GM19452 (cell line): ENCODE measurements around the gene WNK4.

ENCODE experiments used
- ATAC-seq: cut with Tn5 transposase; IDR thresholded peaks from one replicate; pipeline ENCODE4 v1.9.1; 2021; ENCODE audit not compliant: unreplicated experiment

Gene WNK4

DNA sequence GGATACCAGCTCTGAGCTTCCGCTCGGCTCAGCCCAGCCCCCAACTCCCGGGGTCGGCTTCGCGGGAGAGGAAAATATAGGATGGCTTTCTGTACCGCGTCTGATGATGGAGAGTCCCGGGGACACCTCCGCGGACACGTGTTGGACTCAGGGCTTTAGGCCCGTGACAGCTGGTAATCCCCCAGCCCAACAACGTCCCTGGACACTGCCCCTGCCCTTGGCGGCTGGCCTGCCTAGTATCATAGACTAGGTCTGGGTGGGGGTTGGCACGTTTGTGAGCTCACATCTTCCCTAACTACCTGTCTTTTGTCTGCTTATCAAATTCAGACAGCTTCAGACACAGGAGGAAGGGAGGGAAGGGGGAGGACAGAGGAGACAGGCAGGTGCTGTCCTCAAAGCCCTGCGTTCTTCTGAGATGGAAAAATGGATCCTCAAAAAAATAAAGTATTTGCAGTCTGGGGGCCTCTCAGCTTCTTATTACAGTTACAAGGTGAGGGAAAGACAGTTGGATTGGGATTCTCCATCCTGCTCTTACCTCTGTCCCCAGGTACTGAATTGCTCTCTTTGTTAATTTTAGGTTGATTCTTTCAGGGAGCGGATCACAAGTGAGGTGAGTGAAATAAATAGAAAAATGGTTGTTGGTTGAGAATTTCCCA, 53.5 kb downstream of the WNK4 start:
- ATAC-seq = no peak

DNA sequence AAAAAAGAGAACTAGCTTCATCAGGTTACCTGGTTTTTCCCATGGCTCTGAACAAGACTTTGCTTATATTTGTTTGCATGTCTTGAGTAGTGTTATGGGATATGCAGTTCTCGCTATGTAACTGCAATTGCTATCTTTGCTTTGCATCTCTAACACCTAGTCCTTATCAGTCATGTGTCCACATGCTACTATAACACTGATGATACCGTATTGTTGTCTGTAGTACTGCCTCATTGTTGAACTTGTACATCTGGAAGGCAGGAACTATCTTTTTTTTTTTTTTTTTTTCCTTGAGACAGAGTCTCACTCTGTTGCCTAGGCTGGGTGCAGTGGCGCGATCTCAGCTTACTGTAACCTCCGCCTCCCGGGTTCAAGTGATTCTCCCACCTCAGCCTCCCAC, 55.3 kb downstream of the WNK4 start:
- ATAC-seq = no peak

DNA sequence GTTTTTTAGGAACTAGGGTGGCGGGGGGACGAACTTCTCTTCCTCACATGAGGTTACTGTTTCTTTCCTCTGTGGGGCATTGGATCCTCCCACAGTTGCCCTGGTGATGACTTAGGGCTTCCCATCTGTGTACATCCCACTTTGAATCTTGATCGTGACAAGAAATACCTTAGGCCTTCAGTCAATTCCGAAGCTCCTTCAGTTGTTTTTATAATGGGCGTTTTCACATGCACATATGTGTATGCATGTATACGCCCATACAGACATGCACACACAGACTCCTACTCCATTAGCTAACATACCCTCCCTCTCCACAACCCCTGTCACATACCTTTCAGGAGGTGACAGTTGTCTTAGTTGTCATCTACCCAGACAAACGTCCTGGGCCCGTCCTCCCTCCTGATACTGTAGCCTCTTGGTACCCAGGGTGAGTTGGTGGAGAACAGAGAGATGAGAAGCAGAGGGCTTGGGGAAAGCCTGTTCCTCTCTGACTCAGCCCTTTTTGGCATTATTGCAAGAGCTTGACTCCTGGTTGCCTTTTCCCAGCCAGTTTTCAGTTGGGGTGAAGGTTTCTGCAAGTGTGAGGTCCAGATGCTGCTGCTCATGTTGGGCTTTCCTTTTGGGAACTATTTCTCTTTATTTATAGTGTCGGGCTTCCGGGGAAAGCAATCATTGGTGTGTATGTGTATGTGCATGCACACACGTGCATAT, 61.7 kb downstream of the WNK4 start:
- ATAC-seq = no peak

DNA sequence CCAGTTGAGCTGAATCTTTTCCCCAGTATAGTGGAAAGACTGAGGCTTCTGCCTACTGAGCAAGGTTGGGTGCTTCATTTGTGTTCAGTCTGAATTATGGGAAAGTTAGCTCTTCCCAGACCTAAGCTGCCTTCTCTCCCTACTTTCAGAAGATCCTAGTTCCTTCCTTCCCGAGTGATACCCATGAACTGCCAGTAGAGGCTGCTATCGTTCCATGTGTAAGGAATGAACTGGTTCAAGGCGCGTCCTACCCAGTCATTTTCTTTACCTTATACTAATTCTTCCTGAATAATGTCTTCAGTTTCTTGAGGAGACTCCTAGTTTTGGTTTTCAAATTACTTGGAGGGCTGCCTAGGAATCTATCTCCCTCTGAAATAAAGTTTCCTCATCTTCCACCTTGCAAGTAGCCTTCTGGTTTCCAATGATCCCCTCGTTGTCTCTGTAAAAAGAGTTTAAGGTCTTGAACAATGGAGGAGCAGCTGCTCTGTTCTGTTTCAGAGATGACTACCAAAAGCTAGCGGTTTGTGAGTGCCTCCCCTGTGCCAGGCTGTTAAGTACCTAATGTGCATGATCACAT, 63.0 kb downstream of the WNK4 start:
- no peak for ATAC-seq

DNA sequence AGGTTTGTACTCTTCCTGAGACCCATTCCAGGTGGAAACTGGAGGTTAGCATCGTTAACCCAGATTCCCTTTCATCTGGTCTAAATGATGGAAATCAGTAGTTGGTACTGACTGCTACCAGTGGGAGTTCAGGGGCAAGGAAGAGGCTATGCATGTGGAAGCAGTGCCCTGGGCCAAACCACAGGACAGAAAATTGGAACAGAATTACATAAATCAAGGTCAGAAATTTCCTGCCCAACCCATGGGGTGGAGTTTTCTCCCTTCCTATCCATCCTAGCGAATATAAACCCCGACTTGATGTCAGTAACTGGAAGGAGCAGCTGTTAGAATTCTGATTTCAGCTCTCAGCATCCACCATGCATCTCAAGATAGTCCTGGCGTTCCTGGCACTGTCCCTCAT, 63.9 kb downstream of the WNK4 start, which contains the start of gene AOC2:
Gene AOC2, plus strand, starts transcription at position 310 of the 400 bp plus-strand sequence. Its CDS starts 47 bp downstream, at position 357.
- ATAC-seq = no peak

DNA sequence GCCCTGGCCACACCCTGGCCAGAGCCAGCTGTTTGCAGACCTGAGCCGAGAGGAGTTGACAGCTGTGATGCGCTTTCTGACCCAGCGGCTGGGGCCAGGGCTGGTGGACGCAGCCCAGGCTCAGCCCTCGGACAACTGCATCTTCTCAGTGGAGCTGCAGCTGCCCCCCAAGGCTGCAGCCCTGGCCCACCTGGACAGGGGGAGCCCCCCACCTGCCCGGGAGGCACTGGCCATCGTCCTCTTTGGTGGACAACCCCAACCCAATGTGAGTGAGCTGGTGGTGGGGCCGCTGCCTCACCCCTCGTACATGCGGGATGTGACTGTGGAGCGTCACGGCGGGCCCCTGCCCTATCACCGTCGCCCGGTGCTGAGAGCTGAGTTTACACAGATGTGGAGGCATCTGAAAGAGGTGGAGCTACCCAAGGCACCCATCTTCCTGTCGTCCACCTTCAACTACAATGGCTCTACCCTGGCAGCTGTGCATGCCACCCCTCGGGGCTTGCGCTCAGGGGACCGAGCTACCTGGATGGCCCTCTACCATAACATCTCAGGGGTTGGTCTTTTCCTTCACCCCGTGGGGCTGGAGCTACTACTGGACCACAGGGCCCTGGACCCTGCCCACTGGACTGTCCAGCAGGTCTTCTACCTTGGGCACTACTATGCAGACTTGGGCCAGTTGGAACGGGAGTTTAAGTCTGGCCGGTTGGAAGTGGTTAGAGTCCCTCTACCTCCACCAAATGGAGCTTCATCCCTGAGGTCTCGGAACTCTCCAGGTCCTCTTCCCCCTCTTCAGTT, 64.5 kb downstream of the WNK4 start:
- no peak for ATAC-seq

DNA sequence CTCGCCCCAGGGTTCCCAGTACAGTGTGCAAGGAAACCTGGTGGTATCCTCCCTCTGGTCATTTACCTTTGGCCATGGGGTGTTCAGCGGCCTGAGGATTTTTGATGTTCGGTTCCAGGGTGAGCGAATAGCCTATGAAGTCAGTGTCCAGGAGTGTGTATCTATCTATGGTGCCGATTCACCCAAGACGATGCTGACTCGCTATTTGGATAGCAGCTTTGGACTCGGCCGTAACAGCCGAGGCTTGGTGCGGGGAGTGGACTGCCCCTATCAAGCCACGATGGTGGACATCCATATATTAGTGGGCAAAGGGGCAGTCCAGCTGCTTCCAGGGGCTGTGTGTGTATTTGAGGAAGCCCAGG, 65.1 kb downstream of the WNK4 start:
- ATAC-seq = no peak

DNA sequence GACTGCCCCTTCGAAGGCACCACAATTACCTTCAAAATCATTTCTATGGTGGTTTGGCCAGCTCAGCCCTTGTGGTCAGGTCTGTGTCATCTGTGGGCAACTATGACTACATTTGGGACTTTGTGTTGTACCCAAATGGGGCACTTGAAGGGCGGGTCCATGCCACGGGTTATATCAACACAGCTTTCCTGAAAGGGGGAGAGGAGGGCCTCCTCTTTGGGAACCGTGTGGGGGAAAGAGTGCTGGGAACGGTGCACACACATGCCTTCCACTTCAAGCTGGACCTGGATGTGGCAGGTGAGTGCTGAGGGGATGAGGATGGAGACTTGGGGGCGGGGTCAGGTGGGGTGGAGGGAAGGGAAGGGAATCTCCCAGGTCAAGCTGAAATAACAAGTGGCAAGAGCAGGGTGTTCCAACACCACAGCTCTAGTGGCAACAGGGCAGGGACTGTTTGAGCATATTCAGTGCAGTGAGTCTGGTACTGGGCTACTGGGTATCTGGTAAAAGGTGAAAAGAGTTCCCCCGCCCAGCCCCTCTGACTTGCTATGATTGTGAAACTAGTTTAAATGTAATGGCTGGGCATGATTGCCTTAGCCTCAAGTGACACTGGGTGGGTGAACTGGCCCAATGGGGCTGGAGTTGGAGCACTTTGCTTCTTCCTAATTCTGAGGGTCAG, 65.6 kb downstream of the WNK4 start:
- no peak for ATAC-seq
